NCI-H2029 treated with DMSO at 0.1 percent for 48 hours (cell line): Measurements from ENCODE around the gene COL20A1.
"Not testable (repeated sequence)": the region's sequence is repeated elsewhere in the genome, so short reads cannot be mapped to it uniquely, and the experiment has no call there.

ENCODE experiments used
- DNase-seq: peaks from one replicate; lab custom pipeline; 2025; lab: John Stamatoyannopoulos, UW

The COL20A1 gene

DNA sequence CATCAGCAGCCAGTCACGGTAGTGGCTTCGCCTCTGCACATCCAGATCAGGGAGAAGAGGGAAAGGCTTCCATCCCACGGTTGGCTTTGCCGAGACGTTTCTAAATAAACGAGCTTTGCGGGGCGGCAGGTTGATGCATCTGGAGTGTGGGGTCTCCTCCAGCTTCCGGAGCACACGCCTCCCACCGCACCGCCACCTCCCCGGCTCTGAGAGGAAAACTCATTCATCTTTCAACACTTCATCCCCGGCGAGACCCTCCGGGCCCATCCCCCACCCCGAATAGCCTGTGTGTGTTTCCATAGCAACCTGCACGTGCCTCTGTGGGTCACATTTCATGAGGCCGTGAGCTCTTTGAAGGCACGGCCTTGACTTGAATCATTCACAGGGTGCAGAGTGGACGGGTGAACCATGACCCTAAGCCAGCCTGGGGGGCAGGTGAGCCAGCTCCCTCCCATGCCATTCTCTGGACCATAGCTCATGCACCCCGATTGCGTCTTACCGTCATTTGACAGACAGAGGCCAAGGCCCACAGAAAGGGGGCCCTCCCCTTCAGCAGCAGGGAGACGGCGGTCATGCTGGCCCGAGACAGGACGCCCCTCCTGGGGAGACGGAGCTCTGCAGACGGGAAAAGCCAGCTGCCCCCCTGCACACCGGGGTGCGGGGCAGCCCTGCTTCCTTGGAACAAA is 84.4 kb downstream of the COL20A1 start:
- no peak for DNase-seq

DNA sequence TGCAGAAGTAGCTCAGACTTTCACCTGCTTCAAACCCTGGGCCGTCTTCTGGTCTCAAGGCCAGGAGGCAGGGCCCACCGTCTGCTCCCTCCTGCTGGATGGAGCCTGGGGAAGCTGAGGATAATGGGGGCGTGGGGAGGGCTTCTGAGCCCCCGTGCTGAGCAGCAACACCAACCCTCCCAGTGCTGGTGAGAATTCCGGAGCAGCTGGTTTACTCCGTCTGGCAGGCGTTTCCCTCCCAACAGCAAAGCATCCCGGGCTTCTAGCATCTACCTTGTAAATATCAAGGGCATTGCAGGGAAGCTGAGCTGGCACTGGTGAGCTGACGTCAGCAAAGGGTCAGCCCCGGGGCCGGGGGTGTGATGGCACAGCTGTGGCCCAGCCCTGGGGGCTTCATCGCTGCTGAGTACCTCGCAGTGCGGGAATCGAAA is 85.0 kb downstream of the COL20A1 start:
- DNase-seq = no peak

GRCh38 chr20:63378626-63379025 is 85.6 kb downstream of the COL20A1 start:
- DNase-seq = no peak

- no peak for DNase-seq
Observed at GRCh38 chr20:63379296-63379695, 86.3 kb downstream of the COL20A1 start.

DNA sequence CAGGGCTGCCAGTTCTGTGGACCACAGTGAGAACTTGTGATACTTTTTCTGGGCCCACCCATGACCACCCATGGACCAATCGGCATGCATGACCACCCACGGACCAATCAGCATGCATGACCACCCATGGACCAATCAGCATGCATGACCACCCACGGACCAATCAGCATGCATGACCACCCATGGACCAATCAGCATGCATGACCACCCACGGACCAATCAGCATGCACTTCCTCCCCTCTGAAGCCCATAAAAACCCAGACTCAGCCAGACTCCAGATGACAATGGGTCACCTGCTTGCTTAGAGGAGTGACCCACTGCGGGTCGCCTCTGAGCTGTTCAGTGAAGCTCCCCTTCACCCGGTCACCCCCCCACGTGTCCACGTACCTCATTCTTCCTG is 86.9 kb downstream of the COL20A1 start:
- not testable (repeated sequence) for DNase-seq

GRCh38 chr20:63380346-63380870 is 87.4 kb downstream of the COL20A1 start:
- no peak for DNase-seq

- no peak for DNase-seq
Observed at GRCh38 chr20:63381781-63382431, 88.9 kb downstream of the COL20A1 start.

DNA sequence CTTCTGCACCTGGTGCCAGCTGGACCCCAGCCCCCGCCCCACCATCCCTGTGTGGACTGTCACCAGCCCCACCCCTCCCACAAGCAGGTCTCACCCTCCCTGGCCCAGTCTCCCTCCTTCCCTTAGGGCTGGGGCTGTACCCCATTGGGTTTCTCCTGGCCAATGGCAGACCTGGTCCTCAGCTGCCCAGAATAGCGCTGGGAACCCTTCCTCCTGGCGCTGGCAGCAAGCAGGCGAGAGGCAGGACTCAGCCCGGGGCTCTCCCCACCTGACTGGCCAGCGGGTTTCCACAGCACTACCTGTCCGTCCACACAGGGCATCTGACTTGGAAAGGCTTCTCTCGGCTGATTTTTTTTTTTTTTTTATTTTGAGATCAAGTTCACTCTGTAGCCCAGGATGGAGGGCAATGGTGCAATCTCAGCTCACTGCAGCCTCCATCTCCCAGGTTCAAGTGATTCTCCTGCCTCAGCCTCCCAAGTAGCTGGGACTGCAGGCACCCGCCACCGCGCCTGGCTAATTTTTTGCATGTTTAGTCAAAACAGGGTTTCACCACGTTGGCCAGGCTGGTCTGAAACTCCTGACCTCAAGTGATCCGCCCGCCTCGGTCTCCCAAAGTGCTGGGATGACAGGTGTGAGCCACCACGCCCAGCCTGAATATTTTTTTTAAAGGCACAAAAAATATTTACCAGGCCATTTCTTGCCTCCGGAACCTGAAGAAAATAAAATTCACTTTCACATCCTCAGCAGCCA is 89.7 kb downstream of the COL20A1 start:
- DNase-seq = no peak

- no peak for DNase-seq
Observed at GRCh38 chr20:63383556-63383955, 90.6 kb downstream of the COL20A1 start.

DNA sequence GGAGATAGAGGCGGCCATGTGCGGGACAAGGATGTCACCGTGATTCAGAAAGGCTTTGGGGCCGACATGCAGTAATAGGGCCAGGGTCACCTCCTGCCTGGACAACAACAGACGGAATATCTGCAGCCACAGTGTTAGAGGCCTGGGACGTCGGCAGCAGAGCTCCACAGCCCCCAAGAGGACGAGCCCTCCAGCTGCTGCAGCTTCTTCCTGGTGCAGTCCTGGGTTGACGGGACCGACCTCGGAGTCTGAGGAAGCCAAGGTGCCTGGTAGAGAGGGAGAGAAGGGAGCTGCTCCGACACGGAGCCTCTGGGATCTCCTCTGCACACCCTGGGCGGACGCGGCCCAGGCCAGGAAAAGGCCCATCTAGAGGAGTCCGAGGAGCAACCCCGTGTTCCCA is 91.3 kb downstream of the COL20A1 start:
- DNase-seq = no peak
